GM12878 (cell line): ENCODE measurements around the gene EZH2.

Experiments used
- BHLHE40 ChIP-seq, 2 experiments: fragments of 450-650 bp in 1 of 2; IDR thresholded peaks; 2 replicates each; pipeline ENCODE4 v1.6.1; 2011 to 2017; ENCODE audit warnings: low read depth in 2 of 2, borderline replicate concordance in 1 of 2, improper control_type of control experiment in 1 of 2, low read length in 1 of 2, mild to moderate bottlenecking in 1 of 2
- FOXK2 ChIP-seq: fragments of 450-650 bp; IDR thresholded peaks from 2 replicates; pipeline ENCODE4 v1.6.1; 2017; ENCODE audit warnings: mild to moderate bottlenecking, moderate library complexity
- MXI1 ChIP-seq: fragments of 150-350 bp; IDR thresholded peaks from 2 replicates; pipeline ENCODE4 v1.6.1; 2011; ENCODE audit warnings: low read depth, mild to moderate bottlenecking, inconsistent platforms, low read length, improper control_type of control experiment
- POLR2A ChIP-seq: IDR thresholded peaks from 2 replicates; pipeline ENCODE4 v1.6.1; 2011; ENCODE audit warnings: low read depth, mild to moderate bottlenecking, low read length
- POLR2AphosphoS5 ChIP-seq: IDR thresholded peaks from 2 replicates; pipeline ENCODE4 v1.6.1; 2011; ENCODE audit warnings: mild to moderate bottlenecking, low read length, inconsistent platforms
- SMAD1 ChIP-seq: fragments of 450-650 bp; IDR thresholded peaks from 2 replicates; pipeline ENCODE4 v1.6.1; 2018; ENCODE audit warnings: mild to moderate bottlenecking, low read depth; ENCODE audit not compliant: partially characterized antibody
- TF ChIP-seq, protein P1 (sequence below): IDR thresholded peaks from 2 replicates; pipeline ENCODE4 v1.6.1; 2012; ENCODE audit warnings: low read depth, low read length, improper control_type of control experiment
- TF ChIP-seq, protein P2 (sequence below): IDR thresholded peaks from 2 replicates; pipeline ENCODE4 v1.6.1; 2012; ENCODE audit warnings: mild to moderate bottlenecking, low read depth, low read length
- TF ChIP-seq, protein P3 (sequence below), 3 experiments: IDR thresholded peaks in 2 of 3; conservative IDR thresholded peaks in 1 of 3; 2 replicates each; pipeline ENCODE4 v1.5.1; 2011; ENCODE audit warnings: low read depth in 3 of 3, low read length in 3 of 3, mild to moderate bottlenecking in 3 of 3, control low read depth in 2 of 3, moderate library complexity in 2 of 3, inconsistent platforms in 1 of 3, mixed read lengths in 1 of 3; ENCODE audit not compliant: control insufficient read depth in 2 of 3, insufficient read depth in 1 of 3; ENCODE audit errors: extremely low read depth in 1 of 3
- TF ChIP-seq, protein P4 (sequence below): fragments of 450-650 bp; formaldehyde crosslinking; IDR thresholded peaks from 2 replicates; pipeline ENCODE4 v1.5.0; 2022; ENCODE audit warnings: mild to moderate bottlenecking, missing genetic modification characterization

DNA sequence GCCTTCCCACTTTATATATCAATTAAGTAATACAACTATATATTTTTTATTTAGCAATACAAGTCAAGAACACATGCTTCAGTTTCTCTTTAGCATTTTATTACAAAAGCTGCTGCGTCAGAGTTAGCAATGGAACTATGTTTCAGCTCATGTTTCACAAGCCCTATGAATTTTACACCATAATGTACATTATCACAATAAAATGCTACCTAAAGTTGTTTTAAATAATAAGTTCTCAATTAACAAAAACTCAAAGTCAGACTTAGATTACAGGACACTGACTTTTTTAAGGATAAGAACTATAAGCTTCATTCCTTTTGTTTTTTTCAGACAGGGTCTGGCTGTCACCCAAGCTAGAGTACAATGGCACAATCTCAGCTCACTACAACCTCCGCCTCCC is 52.3 kb downstream of the EZH2 start:
- TF ChIP-seq POLR2AphosphoS5, result no peak
- TF ChIP-seq, protein P1, sequence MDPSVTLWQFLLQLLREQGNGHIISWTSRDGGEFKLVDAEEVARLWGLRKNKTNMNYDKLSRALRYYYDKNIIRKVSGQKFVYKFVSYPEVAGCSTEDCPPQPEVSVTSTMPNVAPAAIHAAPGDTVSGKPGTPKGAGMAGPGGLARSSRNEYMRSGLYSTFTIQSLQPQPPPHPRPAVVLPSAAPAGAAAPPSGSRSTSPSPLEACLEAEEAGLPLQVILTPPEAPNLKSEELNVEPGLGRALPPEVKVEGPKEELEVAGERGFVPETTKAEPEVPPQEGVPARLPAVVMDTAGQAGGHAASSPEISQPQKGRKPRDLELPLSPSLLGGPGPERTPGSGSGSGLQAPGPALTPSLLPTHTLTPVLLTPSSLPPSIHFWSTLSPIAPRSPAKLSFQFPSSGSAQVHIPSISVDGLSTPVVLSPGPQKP, result no peak
- no peak for TF ChIP-seq SMAD1
- TF ChIP-seq POLR2A, result no peak
- TF ChIP-seq, protein P2, sequence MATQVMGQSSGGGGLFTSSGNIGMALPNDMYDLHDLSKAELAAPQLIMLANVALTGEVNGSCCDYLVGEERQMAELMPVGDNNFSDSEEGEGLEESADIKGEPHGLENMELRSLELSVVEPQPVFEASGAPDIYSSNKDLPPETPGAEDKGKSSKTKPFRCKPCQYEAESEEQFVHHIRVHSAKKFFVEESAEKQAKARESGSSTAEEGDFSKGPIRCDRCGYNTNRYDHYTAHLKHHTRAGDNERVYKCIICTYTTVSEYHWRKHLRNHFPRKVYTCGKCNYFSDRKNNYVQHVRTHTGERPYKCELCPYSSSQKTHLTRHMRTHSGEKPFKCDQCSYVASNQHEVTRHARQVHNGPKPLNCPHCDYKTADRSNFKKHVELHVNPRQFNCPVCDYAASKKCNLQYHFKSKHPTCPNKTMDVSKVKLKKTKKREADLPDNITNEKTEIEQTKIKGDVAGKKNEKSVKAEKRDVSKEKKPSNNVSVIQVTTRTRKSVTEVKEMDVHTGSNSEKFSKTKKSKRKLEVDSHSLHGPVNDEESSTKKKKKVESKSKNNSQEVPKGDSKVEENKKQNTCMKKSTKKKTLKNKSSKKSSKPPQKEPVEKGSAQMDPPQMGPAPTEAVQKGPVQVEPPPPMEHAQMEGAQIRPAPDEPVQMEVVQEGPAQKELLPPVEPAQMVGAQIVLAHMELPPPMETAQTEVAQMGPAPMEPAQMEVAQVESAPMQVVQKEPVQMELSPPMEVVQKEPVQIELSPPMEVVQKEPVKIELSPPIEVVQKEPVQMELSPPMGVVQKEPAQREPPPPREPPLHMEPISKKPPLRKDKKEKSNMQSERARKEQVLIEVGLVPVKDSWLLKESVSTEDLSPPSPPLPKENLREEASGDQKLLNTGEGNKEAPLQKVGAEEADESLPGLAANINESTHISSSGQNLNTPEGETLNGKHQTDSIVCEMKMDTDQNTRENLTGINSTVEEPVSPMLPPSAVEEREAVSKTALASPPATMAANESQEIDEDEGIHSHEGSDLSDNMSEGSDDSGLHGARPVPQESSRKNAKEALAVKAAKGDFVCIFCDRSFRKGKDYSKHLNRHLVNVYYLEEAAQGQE, result no peak
- TF ChIP-seq FOXK2, result no peak
- TF ChIP-seq, protein P3, sequence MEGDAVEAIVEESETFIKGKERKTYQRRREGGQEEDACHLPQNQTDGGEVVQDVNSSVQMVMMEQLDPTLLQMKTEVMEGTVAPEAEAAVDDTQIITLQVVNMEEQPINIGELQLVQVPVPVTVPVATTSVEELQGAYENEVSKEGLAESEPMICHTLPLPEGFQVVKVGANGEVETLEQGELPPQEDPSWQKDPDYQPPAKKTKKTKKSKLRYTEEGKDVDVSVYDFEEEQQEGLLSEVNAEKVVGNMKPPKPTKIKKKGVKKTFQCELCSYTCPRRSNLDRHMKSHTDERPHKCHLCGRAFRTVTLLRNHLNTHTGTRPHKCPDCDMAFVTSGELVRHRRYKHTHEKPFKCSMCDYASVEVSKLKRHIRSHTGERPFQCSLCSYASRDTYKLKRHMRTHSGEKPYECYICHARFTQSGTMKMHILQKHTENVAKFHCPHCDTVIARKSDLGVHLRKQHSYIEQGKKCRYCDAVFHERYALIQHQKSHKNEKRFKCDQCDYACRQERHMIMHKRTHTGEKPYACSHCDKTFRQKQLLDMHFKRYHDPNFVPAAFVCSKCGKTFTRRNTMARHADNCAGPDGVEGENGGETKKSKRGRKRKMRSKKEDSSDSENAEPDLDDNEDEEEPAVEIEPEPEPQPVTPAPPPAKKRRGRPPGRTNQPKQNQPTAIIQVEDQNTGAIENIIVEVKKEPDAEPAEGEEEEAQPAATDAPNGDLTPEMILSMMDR (IDR thresholded peaks at IDR 0.05 in 2 of 3, conservative IDR thresholded peaks at IDR 0.05 in 1 of 3; ENCODE audit: control insufficient read depth in 2 of 3, extremely low read depth in 1 of 3, insufficient read depth in 1 of 3, low read depth in 3 of 3, low read length in 3 of 3), result no peak
- TF ChIP-seq MXI1, result no peak
- TF ChIP-seq BHLHE40 (IDR thresholded peaks at IDR 0.05; ENCODE audit: borderline replicate concordance in 1 of 2, low read depth in 2 of 2, low read length in 1 of 2), result no peak
- TF ChIP-seq, protein P4, sequence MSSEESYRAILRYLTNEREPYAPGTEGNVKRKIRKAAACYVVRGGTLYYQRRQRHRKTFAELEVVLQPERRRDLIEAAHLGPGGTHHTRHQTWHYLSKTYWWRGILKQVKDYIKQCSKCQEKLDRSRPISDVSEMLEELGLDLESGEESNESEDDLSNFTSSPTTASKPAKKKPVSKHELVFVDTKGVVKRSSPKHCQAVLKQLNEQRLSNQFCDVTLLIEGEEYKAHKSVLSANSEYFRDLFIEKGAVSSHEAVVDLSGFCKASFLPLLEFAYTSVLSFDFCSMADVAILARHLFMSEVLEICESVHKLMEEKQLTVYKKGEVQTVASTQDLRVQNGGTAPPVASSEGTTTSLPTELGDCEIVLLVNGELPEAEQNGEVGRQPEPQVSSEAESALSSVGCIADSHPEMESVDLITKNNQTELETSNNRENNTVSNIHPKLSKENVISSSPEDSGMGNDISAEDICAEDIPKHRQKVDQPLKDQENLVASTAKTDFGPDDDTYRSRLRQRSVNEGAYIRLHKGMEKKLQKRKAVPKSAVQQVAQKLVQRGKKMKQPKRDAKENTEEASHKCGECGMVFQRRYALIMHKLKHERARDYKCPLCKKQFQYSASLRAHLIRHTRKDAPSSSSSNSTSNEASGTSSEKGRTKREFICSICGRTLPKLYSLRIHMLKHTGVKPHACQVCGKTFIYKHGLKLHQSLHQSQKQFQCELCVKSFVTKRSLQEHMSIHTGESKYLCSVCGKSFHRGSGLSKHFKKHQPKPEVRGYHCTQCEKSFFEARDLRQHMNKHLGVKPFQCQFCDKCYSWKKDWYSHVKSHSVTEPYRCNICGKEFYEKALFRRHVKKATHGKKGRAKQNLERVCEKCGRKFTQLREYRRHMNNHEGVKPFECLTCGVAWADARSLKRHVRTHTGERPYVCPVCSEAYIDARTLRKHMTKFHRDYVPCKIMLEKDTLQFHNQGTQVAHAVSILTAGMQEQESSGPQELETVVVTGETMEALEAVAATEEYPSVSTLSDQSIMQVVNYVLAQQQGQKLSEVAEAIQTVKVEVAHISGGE (CRISPR knock-in tag), result no peak
